Hematopoietic multipotent progenitor cell treated with erythropoietin and hydrocortisone succinate and interleukin-3 and kit ligand, for 4 days (in vitro differentiated cells): ENCODE results near the gene CD2BP2.
"Not testable (repeated sequence)": the region's sequence is repeated elsewhere in the genome, so short reads cannot be mapped to it uniquely, and the experiment has no call there.

Source experiments
- DNase-seq: peaks from one replicate; pipeline ENCODE4 v3.0.0-alpha.2; 2015

The CD2BP2 gene

DNA sequence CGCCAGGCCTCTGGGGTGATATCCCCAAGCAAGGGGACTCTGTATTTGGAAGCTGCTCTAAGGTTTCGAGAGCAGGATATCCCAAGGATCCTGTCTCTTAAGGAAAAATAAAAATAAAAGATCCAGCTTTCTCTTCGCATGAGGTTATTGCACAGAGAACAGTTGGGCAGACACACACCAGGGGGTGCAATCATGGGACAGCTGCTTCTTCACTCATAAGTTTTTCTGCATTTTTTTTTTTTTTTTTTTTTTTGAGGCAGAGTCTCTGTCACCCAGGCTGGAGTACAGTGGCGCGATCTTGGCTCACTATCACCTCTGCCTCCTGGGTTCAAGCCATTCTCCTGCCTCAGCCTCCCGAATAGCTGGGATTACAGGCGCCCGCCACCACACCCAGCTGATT, 13.1 kb downstream of the CD2BP2 start:
- peak; percentile 26 for DNase-seq

DNA sequence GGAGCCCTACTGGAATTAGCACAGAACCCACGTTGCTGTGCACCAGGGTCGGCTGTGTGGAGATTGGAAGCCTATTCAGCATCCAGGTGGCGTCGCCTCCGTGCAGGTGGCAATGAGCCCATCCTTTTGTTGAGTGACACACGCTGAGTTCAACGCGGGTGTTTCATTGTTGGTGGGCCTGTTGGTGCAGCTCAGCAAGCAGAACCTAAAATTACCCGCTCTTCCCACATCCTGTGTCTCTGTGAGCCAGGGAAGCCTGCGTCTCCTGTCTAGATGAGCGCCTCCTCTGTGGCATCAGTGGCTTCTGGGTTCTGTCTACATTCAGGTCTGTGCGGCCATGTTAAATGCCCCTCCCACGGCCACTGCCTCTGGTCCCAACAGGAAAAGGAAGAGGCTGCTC, 14.5 kb downstream of the CD2BP2 start:
- DNase-seq = no peak

DNA sequence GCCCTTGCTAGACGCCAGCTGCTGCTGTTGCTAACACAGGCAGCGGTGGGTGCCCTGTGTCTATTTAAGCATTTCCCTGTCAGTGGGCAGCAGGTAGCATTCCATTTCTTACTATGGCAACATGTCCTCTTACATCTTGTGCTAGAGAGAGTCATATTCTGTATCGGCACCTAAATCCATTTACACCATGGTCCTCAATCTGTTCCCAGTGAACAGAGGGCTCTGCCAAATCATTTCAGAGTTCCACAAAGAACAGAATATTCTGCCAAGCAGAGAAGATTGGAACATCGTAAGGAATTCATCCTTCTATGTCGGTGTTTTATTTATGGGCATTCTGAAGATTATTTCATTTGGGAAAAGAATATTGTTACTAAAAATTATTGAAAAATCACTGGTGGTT, 16.4 kb downstream of the CD2BP2 start:
- not testable (repeated sequence) for DNase-seq

DNA sequence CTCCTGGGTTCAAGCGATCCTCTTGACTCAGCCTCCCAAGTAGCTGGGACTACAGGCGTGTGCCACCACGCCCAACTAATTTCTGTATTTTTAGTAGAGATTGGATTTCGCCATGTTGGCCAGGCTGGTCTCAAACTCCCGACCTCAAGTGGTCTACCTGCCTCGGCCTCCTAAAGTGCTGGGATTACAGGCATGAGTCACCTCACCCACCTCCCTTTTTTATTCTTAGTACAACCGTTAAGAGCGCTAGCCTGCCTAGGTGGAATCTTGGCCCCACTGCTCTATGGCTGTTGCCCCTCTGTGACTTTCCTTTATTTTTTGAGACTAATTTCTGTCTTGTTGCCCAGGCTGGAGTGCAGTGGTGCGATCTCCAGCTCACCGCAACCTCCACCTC, 17.1 kb downstream of the CD2BP2 start:
- DNase-seq = not testable (repeated sequence)

DNA sequence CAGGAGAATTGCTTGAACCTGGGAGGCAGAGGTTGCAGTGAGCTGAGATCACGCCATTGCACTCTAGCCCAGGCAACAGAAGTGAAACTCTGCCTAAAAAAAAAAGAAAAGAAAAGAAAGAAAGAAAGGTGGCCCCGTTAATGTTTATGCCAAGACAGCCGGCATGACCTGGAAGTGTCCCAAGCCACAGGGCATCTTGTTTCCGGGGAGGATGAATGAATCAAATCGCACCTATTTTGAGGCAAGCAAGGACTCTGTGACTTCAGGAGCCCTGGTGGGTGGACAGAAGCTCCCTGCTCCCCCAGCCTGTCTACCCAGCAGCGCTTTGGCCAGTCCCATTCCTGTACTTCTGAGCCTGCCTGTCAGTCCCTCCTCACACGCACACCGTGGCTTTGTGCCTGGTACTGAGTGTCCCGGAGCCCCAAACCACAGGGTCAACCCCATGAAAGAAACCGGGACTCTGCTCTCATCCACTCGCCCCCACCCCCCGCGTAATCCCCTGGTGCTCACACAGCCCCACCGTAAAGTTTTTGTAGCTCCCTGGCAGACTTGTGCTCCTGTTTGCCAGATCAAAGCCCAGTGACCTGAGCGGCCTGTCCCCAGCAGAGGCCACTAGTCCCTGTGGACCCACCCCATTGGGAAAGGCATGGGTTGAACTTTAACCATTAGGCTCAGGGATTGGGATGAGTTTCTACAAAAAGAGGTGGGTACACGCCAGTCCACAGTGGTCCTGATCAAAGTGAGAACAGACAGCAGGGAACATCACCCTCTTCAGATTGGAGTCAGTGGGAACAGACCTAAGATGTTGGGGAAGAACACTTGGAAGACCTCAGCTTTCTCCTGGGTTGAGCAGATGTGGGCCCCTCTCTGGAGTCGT, 19.3 kb downstream of the CD2BP2 start:
- peak; percentile 56 for DNase-seq

DNA sequence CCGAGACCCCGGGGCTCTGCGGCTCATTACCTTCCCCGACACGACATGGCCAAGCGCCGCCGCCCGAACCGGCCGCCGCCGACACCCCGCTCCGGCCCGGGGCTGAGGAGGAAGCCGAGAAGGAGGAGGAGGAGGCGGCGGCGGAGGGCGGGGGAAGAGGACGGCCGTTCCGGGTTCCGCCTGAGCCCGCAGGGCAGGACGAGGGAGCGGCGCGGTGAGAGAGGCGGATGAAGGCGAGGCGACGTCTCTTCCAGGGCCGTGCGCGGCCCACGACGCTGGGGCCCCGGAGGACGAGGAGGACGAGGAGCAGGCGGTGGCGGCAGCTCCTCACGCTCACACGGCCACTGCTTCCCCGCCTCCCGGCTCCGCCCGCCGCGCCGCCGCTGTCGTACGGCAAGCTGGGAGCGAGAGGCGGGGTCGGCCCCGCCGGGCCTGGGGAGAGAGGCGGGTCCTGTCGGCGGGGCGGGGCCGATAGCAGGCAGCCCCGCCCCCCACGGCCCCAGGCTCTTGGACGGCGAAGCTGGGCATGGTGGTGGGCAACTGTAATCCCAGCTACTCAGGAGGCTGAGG, 20.0 kb downstream of the CD2BP2 start:
- DNase-seq = peak; percentile 88

DNA sequence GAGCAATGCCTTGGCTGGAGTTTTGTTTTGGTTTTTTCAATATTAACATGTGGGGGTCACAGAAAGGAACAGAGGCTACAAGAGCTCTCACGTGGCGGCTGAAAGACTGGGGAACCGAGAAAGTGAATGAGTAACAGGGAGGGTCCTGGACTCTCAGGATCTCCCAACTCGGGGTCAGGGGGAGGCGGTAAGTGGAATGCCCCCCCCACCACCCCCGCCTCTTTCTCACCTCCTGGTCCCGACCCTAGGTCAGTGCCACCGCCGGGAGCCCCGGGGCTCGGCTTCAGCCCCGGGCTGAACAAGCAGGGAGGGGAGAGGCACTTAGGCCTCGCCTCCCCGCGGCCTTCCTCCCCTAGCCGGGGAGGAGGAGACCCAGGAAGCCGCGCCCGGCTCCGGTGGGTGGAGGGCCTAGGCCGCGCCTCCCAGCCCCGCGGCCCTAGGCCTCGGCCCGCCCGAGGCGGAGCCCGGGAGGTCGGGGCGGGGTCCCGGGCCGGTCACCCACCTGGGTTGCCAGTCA, 20.6 kb downstream of the CD2BP2 start:
- peak; percentile 93 for DNase-seq

DNA sequence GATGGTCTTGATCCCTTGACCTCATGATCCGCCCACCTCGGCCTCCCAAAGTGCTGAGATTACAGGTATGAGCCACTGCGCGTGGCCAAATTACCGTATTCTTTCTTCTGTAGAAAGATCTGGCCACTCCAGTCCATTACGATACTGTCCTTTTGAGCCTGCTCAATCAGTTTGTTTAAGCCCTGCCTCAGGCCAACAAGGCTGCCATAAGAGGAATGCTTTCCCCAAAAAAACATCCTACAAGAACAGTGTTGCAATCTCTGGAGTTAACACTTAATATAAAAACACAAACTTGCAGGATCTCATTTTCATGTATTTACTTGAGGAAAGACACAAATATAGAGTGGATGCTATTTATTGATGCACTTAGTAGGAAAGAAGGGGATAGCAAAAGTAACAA, 30.9 kb downstream of the CD2BP2 start:
- not testable (repeated sequence) for DNase-seq

DNA sequence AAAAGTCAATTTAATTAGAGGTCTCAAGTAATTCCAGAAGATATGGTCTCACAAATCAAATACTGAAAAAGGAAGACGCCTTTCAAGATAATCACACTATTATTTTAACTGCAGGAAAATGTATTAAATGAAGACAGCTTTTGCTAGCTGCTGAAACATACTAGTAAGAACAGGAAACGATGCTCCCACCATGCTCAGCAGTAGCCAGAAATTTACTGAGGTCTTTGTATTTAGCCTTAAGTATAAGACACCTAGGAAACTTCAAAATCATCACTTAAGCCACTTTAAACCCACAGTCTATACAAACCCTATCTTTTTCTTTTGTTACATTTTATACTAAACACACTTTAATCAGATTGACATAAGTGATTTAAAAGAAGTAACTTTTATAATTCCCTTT, 36.5 kb downstream of the CD2BP2 start:
- DNase-seq = not testable (repeated sequence)

DNA sequence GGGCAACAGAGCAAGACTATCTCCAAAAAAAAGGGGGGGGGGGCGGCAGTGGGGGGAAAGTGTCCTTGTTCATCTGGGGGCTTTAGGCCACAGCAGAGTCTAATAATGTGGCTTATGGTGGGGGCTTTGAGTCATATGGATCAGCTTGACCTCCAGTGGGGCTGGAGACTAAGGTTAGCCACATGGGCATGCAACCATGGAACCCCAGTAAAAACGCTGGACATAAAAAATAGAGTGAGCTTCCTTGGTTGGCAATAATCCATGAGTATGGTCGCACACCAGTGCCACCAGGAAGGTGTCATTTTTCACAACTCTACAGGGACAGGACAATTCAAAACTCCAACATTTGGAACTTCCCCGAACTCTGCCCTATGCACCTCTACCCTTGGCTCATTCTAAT, 44.2 kb downstream of the CD2BP2 start:
- DNase-seq = not testable (repeated sequence)

DNA sequence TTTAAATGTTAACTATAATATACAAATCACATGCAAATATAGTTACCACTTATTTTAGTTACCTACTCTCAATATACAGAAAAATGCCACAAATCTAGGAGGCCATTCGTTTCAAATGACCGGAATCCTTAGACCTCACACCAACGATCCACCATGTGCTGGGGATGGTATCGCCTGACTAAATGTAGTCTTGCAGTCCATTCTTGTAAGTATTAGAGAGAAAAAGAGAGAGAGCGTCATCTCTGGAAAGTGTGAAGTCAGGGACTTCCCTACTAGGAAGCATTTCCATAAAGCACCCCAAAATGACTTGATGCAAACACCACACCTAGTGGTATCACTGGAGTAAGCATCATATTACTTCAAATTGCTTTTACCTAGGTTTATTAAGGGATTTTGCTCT, 45.9 kb downstream of the CD2BP2 start:
- DNase-seq = not testable (repeated sequence)
